ENCODE measurements around the gene GABRA6.

The GABRA6 gene

GRCh38 chr5:161709239-161709638, 23.7 kb downstream of the GABRA6 start:
- DNase-seq (ENCODE audit: insufficient read length, low spot score) (no peak), FAIRE-seq (no peak)
- TF ChIP-seq POLR2A (IDR thresholded peaks at IDR 0.05; ENCODE audit: low read depth, low read length) = no peak

GRCh38 chr5:161713042-161713441, 27.5 kb downstream of the GABRA6 start:
- DNase-seq (ENCODE audit: insufficient read length, low spot score) (no peak), FAIRE-seq (no peak)
- TF ChIP-seq POLR2A (IDR thresholded peaks at IDR 0.05; ENCODE audit: low read depth, low read length) = no peak

- TF ChIP-seq POLR2A (IDR thresholded peaks at IDR 0.05; ENCODE audit: low read depth, low read length) = no peak
- no peak for DNase-seq (ENCODE audit: insufficient read length, low spot score)
- no peak for FAIRE-seq
Observed at GRCh38 chr5:161719157-161719556, 33.6 kb downstream of the GABRA6 start.

GRCh38 chr5:161720460-161720859, 34.9 kb downstream of the GABRA6 start:
- no peak for FAIRE-seq
- no peak for DNase-seq (ENCODE audit: insufficient read length, low spot score)
- TF ChIP-seq POLR2A (IDR thresholded peaks at IDR 0.05; ENCODE audit: low read depth, low read length) = no peak

GRCh38 chr5:161734741-161735140, 49.2 kb downstream of the GABRA6 start:
- no peak for TF ChIP-seq POLR2A (IDR thresholded peaks at IDR 0.05; ENCODE audit: low read depth, low read length)
- no peak for FAIRE-seq
- no peak for DNase-seq (ENCODE audit: insufficient read length, low spot score)

- no peak for TF ChIP-seq POLR2A (IDR thresholded peaks at IDR 0.05; ENCODE audit: low read depth, low read length)
- DNase-seq (ENCODE audit: insufficient read length, low spot score) = no peak
- FAIRE-seq = no peak
Observed at GRCh38 chr5:161740433-161740832, 54.9 kb downstream of the GABRA6 start.

- no peak for TF ChIP-seq POLR2A (IDR thresholded peaks at IDR 0.05; ENCODE audit: low read depth, low read length)
- FAIRE-seq (no peak), DNase-seq (ENCODE audit: insufficient read length, low spot score) (no peak)
Observed at GRCh38 chr5:161744276-161744675, 58.8 kb downstream of the GABRA6 start.

- no peak for TF ChIP-seq POLR2A (IDR thresholded peaks at IDR 0.05; ENCODE audit: low read depth, low read length)
- DNase-seq (ENCODE audit: insufficient read length, low spot score) (no peak), FAIRE-seq (no peak)
Observed at GRCh38 chr5:161745392-161745791, 59.9 kb downstream of the GABRA6 start.

GRCh38 chr5:161751265-161751664, 65.7 kb downstream of the GABRA6 start:
- DNase-seq (ENCODE audit: insufficient read length, low spot score) = no peak
- TF ChIP-seq POLR2A (IDR thresholded peaks at IDR 0.05; ENCODE audit: low read depth, low read length) = no peak
- no peak for FAIRE-seq
